Bronchial epithelial cell (primary cell): ENCODE results near the gene CD8B2. TPM values are rescaled to one million over a fixed set of nuclear protein-coding genes. Genes with fewer than 3 reads are reported as not detected.
A peak's percentile ranks its signal among the peaks of the same experiment; 100 is the strongest.

Source experiments
- DNase-seq: peaks from one replicate; pipeline ENCODE4 v3.0.0-alpha.2; 2010; ENCODE audit warnings: low read depth
- FAIRE-seq: peaks from 2 replicates; lab custom pipeline; 2011; peaks lifted over from hg19 to GRCh38; lab: Jason Lieb, UNC
- H3K27me3 ChIP-seq: 2 replicates; pipeline ENCODE4 v1.5.1; 2011; ENCODE audit warnings: low read length; ENCODE audit not compliant: control insufficient read depth, insufficient read depth
- H3K36me3 ChIP-seq: 2 replicates; pipeline ENCODE4 v1.5.1; 2011; ENCODE audit warnings: low read length; ENCODE audit not compliant: control insufficient read depth, insufficient read depth
- H3K4me3 ChIP-seq: 2 replicates; pipeline ENCODE4 v1.5.1; 2011; ENCODE audit warnings: mild to moderate bottlenecking, low read depth, low read length, control low read depth
- total RNA-seq: library from RNA; depleted of rRNA; stranded (reverse); fragments of >200 nt; gene quantifications from 2 replicates; pipeline ENCODE4 v1.2.1, GENCODE V29; 2014
- TF ChIP-seq, protein P1 (sequence below): IDR thresholded peaks from 2 replicates; pipeline ENCODE4 v1.5.1; 2011; ENCODE audit warnings: mild to moderate bottlenecking, moderate library complexity, low read length, control low read depth, inconsistent platforms; ENCODE audit not compliant: insufficient read depth, severe bottlenecking

CD8B2 gene
- total RNA-seq, 1 donor from 2014 or later, result not detected

DNA sequence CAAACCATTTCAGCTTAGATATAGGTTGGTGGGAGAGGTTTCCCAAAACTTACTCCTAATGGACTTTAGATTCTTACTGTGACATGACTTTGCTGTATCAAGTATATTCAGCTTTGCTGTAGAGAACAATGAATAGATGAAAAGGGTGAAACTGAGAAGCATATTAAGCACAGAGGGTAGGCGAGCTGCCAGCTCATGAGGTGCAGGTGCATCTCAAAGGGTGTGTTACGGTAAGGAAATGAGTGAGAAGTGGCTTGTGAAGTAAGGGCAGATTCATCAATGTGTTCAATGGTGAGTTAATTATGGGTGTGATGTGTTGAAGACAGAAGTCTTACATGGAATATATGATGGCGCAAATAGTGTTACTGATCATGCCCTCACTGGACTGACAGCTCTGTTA, 49.3 kb downstream of the CD8B2 start:
- Histone ChIP-seq H3K27me3 (no peaks in the 10 kb centered on the region), H3K36me3 (no peaks in the 10 kb centered on the region), H3K4me3 (no peak overlapping the region)
- TF ChIP-seq, protein P1, sequence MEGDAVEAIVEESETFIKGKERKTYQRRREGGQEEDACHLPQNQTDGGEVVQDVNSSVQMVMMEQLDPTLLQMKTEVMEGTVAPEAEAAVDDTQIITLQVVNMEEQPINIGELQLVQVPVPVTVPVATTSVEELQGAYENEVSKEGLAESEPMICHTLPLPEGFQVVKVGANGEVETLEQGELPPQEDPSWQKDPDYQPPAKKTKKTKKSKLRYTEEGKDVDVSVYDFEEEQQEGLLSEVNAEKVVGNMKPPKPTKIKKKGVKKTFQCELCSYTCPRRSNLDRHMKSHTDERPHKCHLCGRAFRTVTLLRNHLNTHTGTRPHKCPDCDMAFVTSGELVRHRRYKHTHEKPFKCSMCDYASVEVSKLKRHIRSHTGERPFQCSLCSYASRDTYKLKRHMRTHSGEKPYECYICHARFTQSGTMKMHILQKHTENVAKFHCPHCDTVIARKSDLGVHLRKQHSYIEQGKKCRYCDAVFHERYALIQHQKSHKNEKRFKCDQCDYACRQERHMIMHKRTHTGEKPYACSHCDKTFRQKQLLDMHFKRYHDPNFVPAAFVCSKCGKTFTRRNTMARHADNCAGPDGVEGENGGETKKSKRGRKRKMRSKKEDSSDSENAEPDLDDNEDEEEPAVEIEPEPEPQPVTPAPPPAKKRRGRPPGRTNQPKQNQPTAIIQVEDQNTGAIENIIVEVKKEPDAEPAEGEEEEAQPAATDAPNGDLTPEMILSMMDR, result no peak
- DNase-seq (no peak), FAIRE-seq (no peak)

DNA sequence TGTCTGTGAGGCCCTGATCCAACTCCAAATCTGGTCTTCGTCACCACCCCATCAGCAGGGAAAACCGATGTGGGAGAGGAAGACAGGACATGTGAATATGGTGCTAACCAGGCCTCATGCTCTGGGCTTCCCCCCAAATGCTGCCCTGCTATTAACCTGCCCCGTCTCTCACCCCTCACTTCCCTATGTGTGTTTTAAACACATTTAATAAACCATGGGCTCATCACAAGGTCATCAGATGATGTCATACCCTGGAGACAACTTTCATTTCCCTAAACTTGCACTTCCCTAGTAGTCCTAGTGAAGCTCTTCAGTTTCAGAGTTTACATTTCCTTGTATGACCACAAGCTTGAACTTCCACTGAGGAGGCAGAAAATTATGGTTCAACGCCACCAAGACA, 49.9 kb downstream of the CD8B2 start:
- DNase-seq (no peak), FAIRE-seq (no peak)
- H3K27me3 ChIP-seq, result no peaks in the 10 kb centered on the region
- no peak overlapping the region for H3K4me3 ChIP-seq
- TF ChIP-seq, protein P1, result no peak
- no peaks in the 10 kb centered on the region for H3K36me3 ChIP-seq

DNA sequence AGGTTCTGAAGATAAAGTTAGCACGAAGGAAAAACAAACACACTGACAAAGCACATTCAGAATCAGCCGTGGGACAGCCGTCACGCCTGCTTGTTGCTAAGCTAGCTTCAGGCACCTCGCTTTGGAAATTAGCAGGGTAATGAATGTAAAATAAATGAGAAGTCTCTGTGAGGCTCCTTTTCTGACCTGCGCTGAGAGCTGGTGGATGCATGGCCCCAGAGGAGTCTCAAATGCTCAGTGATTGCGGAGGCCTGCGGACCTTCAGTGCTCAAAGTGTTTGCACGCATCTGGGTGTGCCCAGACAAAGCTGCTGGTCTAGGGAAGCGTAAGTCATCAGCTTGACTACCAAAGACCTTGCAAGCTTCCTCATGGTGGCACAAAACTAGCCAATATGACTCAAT, 50.6 kb downstream of the CD8B2 start:
- no peaks in the 10 kb centered on the region for H3K36me3 ChIP-seq
- H3K4me3 ChIP-seq, result no peak overlapping the region
- DNase-seq (no peak), FAIRE-seq (no peak)
- no peaks in the 10 kb centered on the region for H3K27me3 ChIP-seq
- TF ChIP-seq, protein P1, result no peak

GRCh38 chr2:106540886-106541285, 53.7 kb downstream of the CD8B2 start:
- H3K4me3 ChIP-seq, result no peak overlapping the region
- H3K27me3 ChIP-seq, result no peaks in the 10 kb centered on the region
- TF ChIP-seq, protein P1, result no peak
- FAIRE-seq (no peak), DNase-seq (no peak)
- no peaks in the 10 kb centered on the region for H3K36me3 ChIP-seq

DNA sequence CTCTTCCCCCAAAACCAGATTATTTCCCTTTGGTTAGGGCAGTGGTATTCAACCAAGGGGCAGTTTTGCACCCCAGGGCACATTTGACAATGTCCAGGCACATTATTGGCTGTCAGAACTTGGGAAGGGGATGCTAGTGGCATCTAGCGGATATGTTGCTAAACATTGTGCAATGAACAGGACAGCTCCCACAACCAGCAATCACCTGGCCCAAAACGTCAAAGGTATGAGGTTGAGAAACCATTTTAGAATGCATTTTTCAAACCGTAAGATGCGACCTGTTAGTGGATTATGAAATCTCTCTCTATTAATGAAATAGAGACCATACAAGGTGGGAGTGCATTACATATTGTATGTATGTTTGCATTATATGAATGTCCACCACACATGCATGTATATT, 54.2 kb downstream of the CD8B2 start:
- no peak for FAIRE-seq
- Histone ChIP-seq H3K27me3 (no peaks in the 10 kb centered on the region), H3K36me3 (no peaks in the 10 kb centered on the region), H3K4me3 (no peak overlapping the region)
- TF ChIP-seq, protein P1, result no peak
- DNase-seq, result no peak

GRCh38 chr2:106542746-106543359, 55.7 kb downstream of the CD8B2 start:
- H3K27me3 ChIP-seq, result no peaks in the 10 kb centered on the region
- TF ChIP-seq, protein P1, result peak; percentile 86
- H3K4me3 ChIP-seq, result no peak overlapping the region
- FAIRE-seq (no peak), DNase-seq (peak; percentile 45)
- no peaks in the 10 kb centered on the region for H3K36me3 ChIP-seq
